Stimulated activated CD8-positive, alpha-beta memory T cell treated with anti-CD3 and anti-CD28 coated beads, Interleukin-2, amount 100 ng/mL, for 1 hour (primary cell): ENCODE measurements around the gene GLTPD2.
A peak's percentile ranks its signal among the peaks of the same experiment; 100 is the strongest.

Experiments used
- DNase-seq, 2 donors: peaks; one replicate each; pipeline ENCODE4 v3.0.0-alpha.2; 2020; ENCODE audit warnings: low read depth in 2 of 2

The GLTPD2 gene

DNA sequence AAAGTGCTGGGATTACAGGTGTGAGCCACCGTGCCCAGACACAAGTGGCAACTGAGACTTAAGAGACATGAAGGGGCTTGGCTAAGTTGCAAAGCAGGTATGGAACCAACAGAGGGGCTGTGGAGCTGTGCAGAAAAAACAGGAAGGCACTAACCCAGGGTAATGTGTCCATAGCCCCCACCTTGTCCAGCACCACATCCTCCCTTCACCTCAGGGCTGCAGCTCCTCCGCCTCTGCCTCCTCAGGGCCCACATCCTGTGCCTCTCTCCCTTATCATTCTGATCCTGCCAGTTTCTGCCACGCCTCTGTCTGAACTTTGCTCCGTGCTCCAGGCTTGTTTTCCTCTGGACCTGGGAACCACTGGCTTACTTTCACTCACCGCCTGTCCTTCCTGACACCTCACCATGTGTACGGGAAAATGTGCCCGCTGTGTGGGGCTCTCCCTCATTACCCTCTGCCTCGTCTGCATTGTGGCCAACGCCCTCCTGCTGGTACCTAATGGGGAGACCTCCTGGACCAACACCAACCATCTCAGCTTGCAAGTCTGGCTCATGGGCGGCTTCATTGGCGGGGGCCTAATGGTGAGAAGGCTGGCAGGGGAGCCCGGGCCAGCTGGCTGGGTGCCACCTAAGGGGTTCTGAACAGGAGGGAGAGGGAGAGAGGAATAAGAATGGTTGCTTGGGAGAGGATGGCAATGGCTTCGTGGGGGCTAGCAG lies 17.1 kb upstream of the GLTPD2 start, which contains the start of gene TM4SF5:
TM4SF5 (plus strand) TSS at position 368 of the 716 bp plus-strand sequence; CDS start at position 405, 37 bp downstream.
- no peak for DNase-seq

- DNase-seq = no peak
Measured at GRCh38 chr17:4772235-4772613, 16.5 kb upstream of the GLTPD2 start.

GRCh38 chr17:4777969-4778760 lies 10.6 kb upstream of the GLTPD2 start:
- DNase-seq = no peak

DNA sequence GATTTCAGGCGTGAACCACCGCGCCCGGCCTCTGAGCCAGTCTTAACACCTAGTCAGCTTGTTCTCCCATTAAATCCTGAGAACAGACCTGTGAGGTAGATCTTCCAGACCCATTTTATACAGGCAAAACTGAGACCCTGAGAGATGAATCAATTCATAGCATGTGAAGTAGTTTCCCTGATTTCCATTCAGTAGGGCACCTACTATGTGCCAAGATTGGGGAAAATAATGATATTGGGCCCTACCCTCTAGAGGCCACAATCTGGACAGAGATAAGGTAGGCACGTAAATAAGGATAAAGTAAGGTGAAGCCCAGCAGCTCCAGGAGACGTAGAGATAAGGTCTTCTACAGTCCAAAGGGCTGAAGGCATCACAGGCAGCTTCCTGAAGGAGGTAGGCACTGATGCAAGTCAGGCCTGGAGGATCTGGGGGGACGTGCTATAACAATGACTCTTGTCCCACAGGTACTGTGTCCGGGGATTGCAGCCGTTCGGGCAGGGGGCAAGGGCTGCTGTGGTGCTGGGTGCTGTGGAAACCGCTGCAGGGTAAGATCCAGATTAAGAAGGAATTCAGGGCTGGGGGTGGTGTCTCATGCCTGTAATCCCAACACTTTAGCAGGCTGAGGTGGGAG lies 8.3 kb upstream of the GLTPD2 start:
- no peak for DNase-seq

DNA sequence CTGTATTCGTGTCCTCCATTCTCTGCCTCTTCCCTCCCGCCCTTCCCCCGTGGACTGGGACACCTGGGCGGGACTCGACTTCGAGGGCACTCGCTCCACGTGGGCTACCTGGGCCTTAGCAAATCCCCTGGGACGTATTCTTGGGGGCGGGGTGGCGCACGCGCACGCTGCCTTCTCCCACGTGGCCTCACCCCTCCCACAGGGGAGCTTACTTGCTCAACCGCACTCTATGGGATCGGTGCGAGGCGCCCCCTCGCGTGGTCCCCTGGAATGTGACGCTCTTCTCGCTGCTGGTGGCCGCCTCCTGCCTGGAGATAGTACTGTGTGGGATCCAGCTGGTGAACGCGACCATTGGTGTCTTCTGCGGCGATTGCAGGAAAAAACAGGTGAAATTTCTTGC lies 6.1 kb upstream of the GLTPD2 start:
- DNase-seq = no peak

GRCh38 chr17:4785311-4786105 lies 3.3 kb upstream of the GLTPD2 start:
- no peak for DNase-seq

GRCh38 chr17:4786106-4786511 lies 2.7 kb upstream of the GLTPD2 start, which contains the start of gene VMO1:
Gene VMO1, minus strand, starts transcription at chr17:4786364. Its CDS starts 12 bp downstream, at chr17:4786352.
- DNase-seq = no peak

- no peak for DNase-seq
Measured at GRCh38 chr17:4786516-4786915, 2.2 kb upstream of the GLTPD2 start.

- DNase-seq = no peak
Measured at GRCh38 chr17:4788159-4788806, 481 bp upstream of the GLTPD2 start.

DNA sequence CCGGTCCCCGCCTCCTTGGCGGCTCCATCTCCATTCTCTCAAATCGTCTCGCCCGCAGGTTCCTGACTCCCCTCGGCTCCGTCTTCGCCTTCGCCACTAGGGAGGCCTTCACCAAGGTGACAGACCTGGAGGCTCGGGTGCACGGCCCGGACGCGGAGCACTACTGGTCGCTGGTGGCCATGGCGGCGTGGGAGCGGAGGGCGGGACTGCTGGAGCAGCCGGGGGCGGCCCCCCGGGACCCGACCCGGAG lies 862 bp downstream of the GLTPD2 start:
- DNase-seq = no peak

DNA sequence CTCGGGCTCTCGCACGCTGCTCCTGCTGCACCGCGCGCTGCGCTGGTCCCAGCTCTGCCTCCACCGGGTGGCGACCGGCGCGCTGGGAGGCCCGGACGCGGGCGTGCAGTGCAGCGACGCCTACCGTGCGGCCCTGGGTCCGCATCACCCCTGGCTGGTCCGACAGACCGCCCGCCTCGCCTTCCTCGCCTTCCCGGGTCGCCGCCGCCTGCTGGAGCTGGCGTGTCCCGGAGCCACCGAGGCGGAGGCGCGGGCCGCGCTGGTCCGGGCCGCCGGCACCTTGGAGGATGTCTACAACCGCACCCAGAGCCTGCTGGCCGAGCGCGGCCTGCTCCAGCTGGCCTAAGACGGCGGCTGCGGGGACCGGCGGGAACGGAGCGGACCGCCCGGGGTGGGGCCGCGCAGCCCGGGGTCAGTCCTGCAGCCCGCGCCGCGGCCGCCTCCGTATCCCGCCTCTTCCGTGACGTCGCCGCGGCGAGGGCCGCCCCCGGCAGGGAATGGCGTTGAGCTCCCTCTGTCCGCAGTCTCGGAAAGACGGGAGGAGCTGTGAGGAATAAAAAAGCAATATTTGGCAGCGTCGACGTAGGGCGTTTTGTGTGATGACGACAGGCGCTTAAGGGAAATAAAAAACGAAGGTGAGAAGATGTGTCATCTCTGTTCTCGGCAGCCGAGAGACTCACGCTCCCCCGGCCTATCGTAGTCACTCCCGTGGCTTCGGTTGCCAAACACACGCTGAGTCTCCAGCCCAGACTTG lies 1.4 kb downstream of the GLTPD2 start:
- peak; percentile 50 to 66 for DNase-seq

- no peak for DNase-seq
Measured at GRCh38 chr17:4790705-4791088, 1.9 kb downstream of the GLTPD2 start.

DNA sequence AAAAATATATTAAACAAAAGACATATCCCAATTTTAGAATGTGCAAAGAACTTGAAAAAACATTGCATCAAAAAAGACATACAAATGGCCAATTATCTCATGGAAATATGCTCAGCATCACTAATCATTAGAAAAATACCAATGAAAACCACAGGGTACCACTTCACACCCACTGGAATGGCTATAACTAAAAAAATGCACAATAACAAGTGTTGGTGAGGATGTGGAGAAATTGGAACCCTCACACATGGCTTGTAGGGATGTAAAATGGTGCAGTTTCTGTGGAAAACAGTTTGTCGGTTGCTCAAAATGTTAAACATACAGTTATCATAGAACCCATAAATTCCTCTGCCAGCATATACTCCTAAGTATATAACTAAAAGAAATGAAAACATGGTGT lies 6.4 kb downstream of the GLTPD2 start:
- DNase-seq = no peak

GRCh38 chr17:4796552-4796920 lies 7.8 kb downstream of the GLTPD2 start:
- no peak for DNase-seq

DNA sequence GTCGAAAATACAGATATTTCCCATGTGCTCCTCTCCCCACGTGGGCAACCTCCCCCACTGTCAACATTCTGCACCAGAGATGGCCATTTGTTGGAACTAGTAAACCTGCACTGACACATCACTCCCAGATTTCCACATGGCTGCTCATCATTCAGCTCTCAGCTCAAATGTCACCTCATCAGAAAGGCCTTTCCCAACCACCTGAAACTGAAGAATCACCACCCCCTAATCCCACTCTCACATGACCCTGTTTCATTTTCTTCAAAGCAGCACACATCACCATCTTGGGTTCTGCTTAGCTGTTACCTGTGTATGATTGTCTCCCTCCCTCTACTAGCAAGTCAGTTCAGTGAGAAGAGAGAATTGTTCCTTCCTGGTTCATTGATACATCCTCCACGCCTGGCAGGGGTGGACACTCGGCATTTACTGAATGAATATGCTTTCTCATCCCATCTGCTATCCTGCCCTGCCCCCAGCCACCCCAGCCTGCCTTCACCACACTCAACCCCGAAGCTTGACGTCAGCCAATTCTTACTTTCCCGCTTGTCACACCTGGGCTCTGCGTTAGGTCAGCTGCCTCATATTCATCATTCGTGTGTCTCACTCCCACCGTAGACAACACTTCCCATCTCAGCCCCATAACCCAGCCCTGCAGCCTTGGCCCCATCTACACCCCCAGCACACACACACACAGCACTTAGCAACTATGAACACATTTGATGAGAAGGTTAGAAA lies 11.9 kb downstream of the GLTPD2 start:
- no peak for DNase-seq

GRCh38 chr17:4802228-4802627 lies 13.5 kb downstream of the GLTPD2 start, which contains the start of gene C17orf114:
Gene C17orf114, minus strand, starts transcription at chr17:4802328.
- no peak for DNase-seq

- DNase-seq = no peak
Measured at GRCh38 chr17:4806456-4806776, 17.7 kb downstream of the GLTPD2 start.

DNA sequence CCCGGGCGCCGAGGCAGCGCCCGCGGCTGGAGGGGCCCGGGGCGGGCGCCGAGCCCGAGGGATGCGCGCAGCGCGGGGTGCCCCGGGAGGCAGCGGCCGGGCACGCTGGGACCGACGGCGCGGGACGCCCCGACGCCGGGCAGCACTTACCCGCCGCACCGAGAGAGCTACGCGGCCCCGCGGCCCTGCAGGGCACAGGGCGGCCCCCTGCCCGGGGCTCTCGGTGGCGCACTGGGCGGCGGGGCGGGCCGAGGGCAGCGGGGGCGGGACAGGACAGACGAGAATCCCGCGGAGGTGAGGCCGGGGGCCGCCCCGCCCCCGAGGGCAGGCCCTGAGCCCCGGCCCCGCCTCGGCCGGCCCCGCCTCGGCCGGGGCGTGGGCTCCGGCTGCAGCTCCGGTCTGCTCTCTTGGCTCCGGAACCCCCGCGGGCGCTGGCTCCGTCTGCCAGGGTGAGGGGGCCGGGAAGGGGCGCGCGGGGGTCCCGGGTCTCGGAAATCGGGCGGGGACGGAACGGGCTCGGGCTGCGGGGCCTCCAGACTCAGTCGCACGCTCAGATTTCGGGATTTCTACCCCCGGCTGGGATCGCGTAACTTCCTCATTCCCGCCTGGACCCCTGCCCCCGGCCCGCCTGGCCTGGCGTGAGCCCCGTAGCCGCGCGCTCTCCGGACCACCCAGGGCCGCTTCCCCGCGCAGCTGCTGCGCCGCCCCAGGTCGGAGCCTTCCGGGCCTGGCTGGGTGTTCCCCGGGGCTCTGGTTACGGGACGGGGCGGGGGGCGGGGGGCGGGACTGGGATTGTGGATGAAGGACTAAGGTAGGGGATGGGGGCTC lies 18.2 kb downstream of the GLTPD2 start, which contains the start of gene PLD2:
PLD2 (plus strand) TSS at position 376 of the 828 bp plus-strand sequence. CDS start 621 bp downstream, outside the sequence.
- DNase-seq = peak; percentile 65 to 75
